ENCODE results near the gene MED23.

MED23 gene

DNA sequence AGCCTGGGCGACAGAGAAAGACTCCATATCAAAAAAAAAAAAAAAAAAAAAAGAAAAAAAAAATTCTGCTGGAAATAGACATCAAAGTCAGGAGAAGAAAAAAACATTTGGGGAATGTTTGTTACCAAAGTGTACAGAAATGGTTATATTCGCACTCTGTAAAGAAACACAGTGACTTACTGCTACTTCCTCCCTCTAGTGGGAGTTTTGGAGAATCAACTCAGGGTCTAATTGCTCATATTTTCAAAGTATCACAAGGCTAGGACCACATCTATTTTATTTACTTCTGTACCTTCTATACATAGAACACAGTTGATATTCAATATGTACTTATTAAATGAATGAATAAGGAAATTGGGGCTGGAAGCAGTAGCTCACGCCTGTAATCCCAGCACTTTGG is 30.6 kb downstream of the MED23 start:
- no peak for TF ChIP-seq CTCF (IDR thresholded peaks at IDR 0.05; ENCODE audit: low read length)
- TF ChIP-seq EZH2 (optimal IDR thresholded peaks at IDR 0.05; ENCODE audit: low read depth, low read length), result no peak
- no peak for TF ChIP-seq EZH2phosphoT487 (IDR thresholded peaks at IDR 0.05; ENCODE audit: low read length)
- H3K9me3 ChIP-seq (replicated peaks; ENCODE audit: insufficient read depth, low read length), result no peaks in the 10 kb centered on the region
- DNase-seq, result no peak
- H3K36me3 ChIP-seq (replicated peaks; ENCODE audit: insufficient read depth, low read length), result peaks cover 10% of the 10 kb centered on the region
- H3F3A ChIP-seq (ENCODE audit: insufficient read depth, low read length), result no peaks in the 10 kb centered on the region
- H3K27me3 ChIP-seq (replicated peaks; ENCODE audit: insufficient read depth, low read length), result no peaks in the 10 kb centered on the region
- no peaks in the 10 kb centered on the region for H4K20me1 ChIP-seq (ENCODE audit: insufficient read depth, low read length)
- H2AFZ ChIP-seq (ENCODE audit: low read length), result no peak overlapping the region
- H3K9ac ChIP-seq (ENCODE audit: low read length), result no peak overlapping the region
- H3K79me2 ChIP-seq (ENCODE audit: low read length), result no peaks in the 10 kb centered on the region
- H3K4me3 ChIP-seq (ENCODE audit: low read length), result no peak overlapping the region
- H3K4me1 ChIP-seq (ENCODE audit: low read length), result no peaks in the 10 kb centered on the region
- no peaks in the 10 kb centered on the region for H3K9me2 ChIP-seq (replicated peaks; ENCODE audit: insufficient read depth, low read length)
- no peak overlapping the region for H3K4me2 ChIP-seq (ENCODE audit: low read depth, low read length)
- no peak overlapping the region for H3K27ac ChIP-seq (ENCODE audit: low read length)

GRCh38 chr6:131594074-131594473 is 34.0 kb downstream of the MED23 start:
- Histone ChIP-seq H3K4me1 (ENCODE audit: low read length) (no peaks in the 10 kb centered on the region), H3K4me2 (ENCODE audit: low read depth, low read length) (no peak overlapping the region), H3K9ac (ENCODE audit: low read length) (no peak overlapping the region), H3K27me3 (replicated peaks; ENCODE audit: insufficient read depth, low read length) (no peaks in the 10 kb centered on the region), H3F3A (ENCODE audit: insufficient read depth, low read length) (no peaks in the 10 kb centered on the region), H3K36me3 (replicated peaks; ENCODE audit: insufficient read depth, low read length) (peaks cover 11% of the 10 kb centered on the region; the same call in 1 of the 2 replicates), H4K20me1 (ENCODE audit: insufficient read depth, low read length) (no peaks in the 10 kb centered on the region), H2AFZ (ENCODE audit: low read length) (no peak overlapping the region), H3K79me2 (ENCODE audit: low read length) (no peaks in the 10 kb centered on the region), H3K9me3 (replicated peaks; ENCODE audit: insufficient read depth, low read length) (no peaks in the 10 kb centered on the region), H3K9me2 (replicated peaks; ENCODE audit: insufficient read depth, low read length) (no peaks in the 10 kb centered on the region), H3K4me3 (ENCODE audit: low read length) (no peak overlapping the region), H3K27ac (ENCODE audit: low read length) (no peak overlapping the region)
- DNase-seq, result no peak
- TF ChIP-seq EZH2phosphoT487 (IDR thresholded peaks at IDR 0.05; ENCODE audit: low read length) (no peak), CTCF (IDR thresholded peaks at IDR 0.05; ENCODE audit: low read length) (no peak), EZH2 (optimal IDR thresholded peaks at IDR 0.05; ENCODE audit: low read depth, low read length) (no peak)

GRCh38 chr6:131592935-131593334 is 35.1 kb downstream of the MED23 start:
- no peaks in the 10 kb centered on the region for H4K20me1 ChIP-seq (ENCODE audit: insufficient read depth, low read length)
- H3F3A ChIP-seq (ENCODE audit: insufficient read depth, low read length), result no peaks in the 10 kb centered on the region
- no peaks in the 10 kb centered on the region for H3K4me1 ChIP-seq (ENCODE audit: low read length)
- H2AFZ ChIP-seq (ENCODE audit: low read length), result no peak overlapping the region
- no peak overlapping the region for H3K27ac ChIP-seq (ENCODE audit: low read length)
- TF ChIP-seq EZH2 (optimal IDR thresholded peaks at IDR 0.05; ENCODE audit: low read depth, low read length) (no peak), EZH2phosphoT487 (IDR thresholded peaks at IDR 0.05; ENCODE audit: low read length) (no peak), CTCF (IDR thresholded peaks at IDR 0.05; ENCODE audit: low read length) (no peak)
- H3K4me2 ChIP-seq (ENCODE audit: low read depth, low read length), result no peak overlapping the region
- no peaks in the 10 kb centered on the region for H3K9me3 ChIP-seq (replicated peaks; ENCODE audit: insufficient read depth, low read length)
- no peak for DNase-seq
- H3K79me2 ChIP-seq (ENCODE audit: low read length), result no peaks in the 10 kb centered on the region
- no peak overlapping the region for H3K4me3 ChIP-seq (ENCODE audit: low read length)
- peaks cover 8% of the 10 kb centered on the region; the same call in 1 of the 2 replicates for H3K36me3 ChIP-seq (replicated peaks; ENCODE audit: insufficient read depth, low read length)
- H3K27me3 ChIP-seq (replicated peaks; ENCODE audit: insufficient read depth, low read length), result no peaks in the 10 kb centered on the region
- no peak overlapping the region for H3K9ac ChIP-seq (ENCODE audit: low read length)
- no peaks in the 10 kb centered on the region for H3K9me2 ChIP-seq (replicated peaks; ENCODE audit: insufficient read depth, low read length)
